AG04450 (cell line): ENCODE results near the gene FRK. TPM values are rescaled to one million over a fixed set of nuclear protein-coding genes. Genes with fewer than 3 reads are reported as not detected.

Experiments used
- CTCF ChIA-PET: fragments of 300-600, 350-600 bp; formaldehyde crosslinking; extraction: SDS; loops from one replicate; lab custom pipeline; 2022; ENCODE audit warnings: antibody characterized with exemption, inconsistent platforms; lab: Charles Lee
- POLR2A ChIA-PET: fragments of 350-600 bp; formaldehyde crosslinking; extraction: SDS; loops from one replicate; lab custom pipeline; 2021; ENCODE audit warnings: antibody characterized with exemption, inconsistent platforms; lab: Yijun Ruan, JAX
- DNase-seq: peaks from one replicate; pipeline ENCODE4 v3.0.0-alpha.2; 2011; ENCODE audit warnings: low read depth, low spot score
- H3K27ac ChIP-seq: one replicate; pipeline ENCODE4 v1.5.1; 2012; ENCODE audit warnings: low read depth, low read length, control low read depth
- H3K27me3 ChIP-seq: one replicate; pipeline ENCODE4 v1.6.0; 2012; ENCODE audit warnings: low read length; ENCODE audit not compliant: control insufficient read depth, insufficient read depth
- H3K4me3 ChIP-seq: 2 replicates; pipeline ENCODE4 v1.5.1; 2011; ENCODE audit warnings: mild to moderate bottlenecking, low read depth, low read length, control low read depth
- H3K9me3 ChIP-seq: 2 replicates; pipeline ENCODE4 v1.5.1; 2012; ENCODE audit warnings: low read length; ENCODE audit not compliant: control insufficient read depth, insufficient read depth
- polyA plus RNA-seq: library from polyadenylated mRNA; depleted of rRNA; stranded (reverse); fragments of >200 nt; gene quantifications from 2 replicates; pipeline ENCODE4 v1.2.3, GENCODE V29; 2011
- TF ChIP-seq, protein P1 (sequence below): IDR thresholded peaks from 2 replicates; pipeline ENCODE4 v1.5.1; 2011; ENCODE audit warnings: low read depth, low read length, control low read depth, inconsistent platforms

The FRK gene
- polyA plus RNA-seq, 1 experiment, result 0.43 TPM

- no peaks in the 10 kb centered on the region for H3K27me3 ChIP-seq
- ChIA-PET CTCF (interaction anchor here (0.7 to 8.5 kb wide), 8 partner anchors 11 to 161 kb away, joined by 3 to 160 read pairs (median 6); partner anchors contain the start of gene NT5DC1), POLR2A (interaction anchor here (1.1 kb wide), 1 partner anchor 88 kb away, joined by 3 read pairs; no protein-coding TSS in a partner anchor)
- H3K4me3 ChIP-seq, result no peak overlapping the region
- no peak for DNase-seq
- H3K9me3 ChIP-seq, result no peaks in the 10 kb centered on the region
- TF ChIP-seq, protein P1, sequence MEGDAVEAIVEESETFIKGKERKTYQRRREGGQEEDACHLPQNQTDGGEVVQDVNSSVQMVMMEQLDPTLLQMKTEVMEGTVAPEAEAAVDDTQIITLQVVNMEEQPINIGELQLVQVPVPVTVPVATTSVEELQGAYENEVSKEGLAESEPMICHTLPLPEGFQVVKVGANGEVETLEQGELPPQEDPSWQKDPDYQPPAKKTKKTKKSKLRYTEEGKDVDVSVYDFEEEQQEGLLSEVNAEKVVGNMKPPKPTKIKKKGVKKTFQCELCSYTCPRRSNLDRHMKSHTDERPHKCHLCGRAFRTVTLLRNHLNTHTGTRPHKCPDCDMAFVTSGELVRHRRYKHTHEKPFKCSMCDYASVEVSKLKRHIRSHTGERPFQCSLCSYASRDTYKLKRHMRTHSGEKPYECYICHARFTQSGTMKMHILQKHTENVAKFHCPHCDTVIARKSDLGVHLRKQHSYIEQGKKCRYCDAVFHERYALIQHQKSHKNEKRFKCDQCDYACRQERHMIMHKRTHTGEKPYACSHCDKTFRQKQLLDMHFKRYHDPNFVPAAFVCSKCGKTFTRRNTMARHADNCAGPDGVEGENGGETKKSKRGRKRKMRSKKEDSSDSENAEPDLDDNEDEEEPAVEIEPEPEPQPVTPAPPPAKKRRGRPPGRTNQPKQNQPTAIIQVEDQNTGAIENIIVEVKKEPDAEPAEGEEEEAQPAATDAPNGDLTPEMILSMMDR, result no peak
- peak overlapping the region; percentile 33 for H3K27ac ChIP-seq
These were observed 52.0 kb downstream of the FRK start for GRCh38 chr6:116008470-116009243.

GRCh38 chr6:116004841-116005815 lies 55.6 kb downstream of the FRK start:
- no peak overlapping the region for H3K27ac ChIP-seq
- CTCF ChIA-PET, result interaction anchor here (2.1 kb wide), 1 partner anchor 91 kb away, joined by 6 read pairs; no protein-coding TSS in a partner anchor
- DNase-seq, result no peak
- TF ChIP-seq, protein P1, result no peak
- POLR2A ChIA-PET, result no interaction called here
- no peak overlapping the region for H3K4me3 ChIP-seq
- H3K27me3 ChIP-seq, result no peaks in the 10 kb centered on the region
- H3K9me3 ChIP-seq, result no peaks in the 10 kb centered on the region

DNA sequence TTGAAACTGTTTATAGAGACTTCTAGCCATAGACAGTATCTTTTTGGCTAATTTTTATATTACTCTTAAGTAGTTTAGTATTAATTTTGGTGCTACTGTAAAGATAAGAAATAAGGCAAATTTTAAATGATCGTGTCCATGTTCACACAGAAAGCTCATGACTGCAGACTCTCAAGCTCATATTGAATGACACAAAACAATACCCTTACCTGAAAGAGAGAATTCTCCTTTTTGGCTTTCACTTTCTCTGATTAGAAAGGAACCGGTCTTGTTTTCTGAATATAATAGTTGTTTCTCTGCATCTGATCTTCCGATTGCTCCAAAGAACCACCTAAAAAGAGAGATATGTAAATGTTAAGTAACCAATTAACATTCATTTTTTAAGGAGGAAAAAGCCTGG lies 57.0 kb downstream of the FRK start:
- POLR2A ChIA-PET, result no interaction called here
- CTCF ChIA-PET, result interaction anchor here (2.1 kb wide), 1 partner anchor 93 kb away, joined by 6 read pairs; no protein-coding TSS in a partner anchor
- no peaks in the 10 kb centered on the region for H3K9me3 ChIP-seq
- no peak overlapping the region for H3K4me3 ChIP-seq
- DNase-seq, result no peak
- no peaks in the 10 kb centered on the region for H3K27me3 ChIP-seq
- TF ChIP-seq, protein P1, result no peak
- no peak overlapping the region for H3K27ac ChIP-seq

- TF ChIP-seq, protein P1, result no peak
- DNase-seq, result no peak
- Histone ChIP-seq H3K9me3 (no peaks in the 10 kb centered on the region), H3K27me3 (no peaks in the 10 kb centered on the region), H3K4me3 (no peak overlapping the region), H3K27ac (no peak overlapping the region)
- POLR2A ChIA-PET, result no interaction called here
- CTCF ChIA-PET, result interaction anchor here (2.8 kb wide), 1 partner anchor 8 kb away, joined by 13 read pairs; no protein-coding TSS in a partner anchor
These were observed 57.9 kb downstream of the FRK start for GRCh38 chr6:116002756-116003155.
